ENCODE results near the gene MAPT.

MAPT gene

DNA sequence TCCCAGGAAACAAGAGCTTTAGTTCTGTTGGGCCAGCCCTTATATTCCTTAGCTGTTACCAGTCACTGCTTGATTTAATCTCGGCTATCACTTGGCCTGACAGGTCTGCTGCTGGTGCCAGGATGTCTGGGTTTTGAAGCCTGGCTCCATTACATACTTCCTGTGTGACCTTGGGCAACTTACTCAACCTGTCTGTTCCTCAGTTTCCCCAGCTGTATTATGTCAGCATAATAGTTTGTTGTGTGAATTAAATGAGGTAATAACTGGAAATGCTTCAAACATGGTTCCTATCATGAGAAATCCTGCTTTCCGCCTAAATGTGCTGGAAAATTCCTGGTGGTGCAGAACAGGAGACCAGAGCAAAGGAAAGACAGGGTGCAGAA, 54.1 kb downstream of the MAPT start:
- TF ChIP-seq, protein P1, sequence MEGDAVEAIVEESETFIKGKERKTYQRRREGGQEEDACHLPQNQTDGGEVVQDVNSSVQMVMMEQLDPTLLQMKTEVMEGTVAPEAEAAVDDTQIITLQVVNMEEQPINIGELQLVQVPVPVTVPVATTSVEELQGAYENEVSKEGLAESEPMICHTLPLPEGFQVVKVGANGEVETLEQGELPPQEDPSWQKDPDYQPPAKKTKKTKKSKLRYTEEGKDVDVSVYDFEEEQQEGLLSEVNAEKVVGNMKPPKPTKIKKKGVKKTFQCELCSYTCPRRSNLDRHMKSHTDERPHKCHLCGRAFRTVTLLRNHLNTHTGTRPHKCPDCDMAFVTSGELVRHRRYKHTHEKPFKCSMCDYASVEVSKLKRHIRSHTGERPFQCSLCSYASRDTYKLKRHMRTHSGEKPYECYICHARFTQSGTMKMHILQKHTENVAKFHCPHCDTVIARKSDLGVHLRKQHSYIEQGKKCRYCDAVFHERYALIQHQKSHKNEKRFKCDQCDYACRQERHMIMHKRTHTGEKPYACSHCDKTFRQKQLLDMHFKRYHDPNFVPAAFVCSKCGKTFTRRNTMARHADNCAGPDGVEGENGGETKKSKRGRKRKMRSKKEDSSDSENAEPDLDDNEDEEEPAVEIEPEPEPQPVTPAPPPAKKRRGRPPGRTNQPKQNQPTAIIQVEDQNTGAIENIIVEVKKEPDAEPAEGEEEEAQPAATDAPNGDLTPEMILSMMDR (IDR thresholded peaks at IDR 0.05): no peak
- H3K27me3 Mint-ChIP-seq (ENCODE audit: low read depth, poor library complexity): peaks cover 27% of the 10 kb centered on the region
- H3K27ac Mint-ChIP-seq: no peak overlapping the region
- peaks cover 21% of the 10 kb centered on the region for H3K4me1 Mint-ChIP-seq
- DNase-seq: no peak
- H3K4me3 Mint-ChIP-seq: no peak overlapping the region
- H3K36me3 Mint-ChIP-seq (ENCODE audit: low read depth): no peaks in the 10 kb centered on the region
- no peaks in the 10 kb centered on the region for H3K9me3 Mint-ChIP-seq

DNA sequence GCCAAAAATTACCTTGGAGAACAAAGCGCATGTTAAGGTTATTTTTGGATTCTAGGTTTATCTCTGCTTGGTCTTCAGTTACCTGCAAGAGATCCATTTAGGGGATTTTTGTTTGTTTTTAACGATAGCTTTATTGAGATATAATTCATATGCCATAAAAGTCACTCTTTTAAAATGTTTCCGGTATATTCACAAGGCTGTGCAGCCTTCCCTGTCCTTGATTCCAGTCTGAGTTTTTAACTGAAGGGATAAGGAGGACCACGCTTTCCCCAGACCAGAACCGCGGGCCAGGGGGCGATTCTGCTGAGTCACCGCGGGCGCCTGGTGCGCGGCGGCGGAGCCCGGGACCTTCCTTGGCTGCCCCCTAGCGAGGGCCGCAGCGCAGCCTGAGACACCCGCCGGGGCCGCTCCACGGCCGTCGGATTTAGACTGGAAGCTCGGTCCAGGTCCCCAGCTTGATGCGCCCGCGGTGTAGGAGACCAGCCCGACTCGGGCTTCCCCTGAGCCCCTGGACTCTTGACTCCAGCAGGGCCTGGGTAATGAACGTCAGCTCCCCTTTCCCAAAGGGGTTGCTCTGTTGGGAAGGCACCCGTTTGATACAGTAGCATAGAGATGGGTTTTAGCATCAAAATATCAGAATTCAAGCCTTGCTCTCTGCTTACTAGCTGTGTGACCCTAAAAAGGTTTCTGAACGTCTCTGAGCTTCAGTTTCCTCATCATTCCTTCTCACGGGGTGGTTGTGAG, 54.7 kb downstream of the MAPT start:
- Mint-ChIP-seq H3K9me3 (no peaks in the 10 kb centered on the region), H3K27ac (no peak overlapping the region), H3K27me3 (ENCODE audit: low read depth, poor library complexity) (peaks cover 27% of the 10 kb centered on the region), H3K4me3 (no peak overlapping the region), H3K36me3 (ENCODE audit: low read depth) (no peaks in the 10 kb centered on the region), H3K4me1 (peaks cover 15% of the 10 kb centered on the region)
- TF ChIP-seq, protein P1 (IDR thresholded peaks at IDR 0.05): peak; percentile 73
- peak; percentile 85 for DNase-seq

DNA sequence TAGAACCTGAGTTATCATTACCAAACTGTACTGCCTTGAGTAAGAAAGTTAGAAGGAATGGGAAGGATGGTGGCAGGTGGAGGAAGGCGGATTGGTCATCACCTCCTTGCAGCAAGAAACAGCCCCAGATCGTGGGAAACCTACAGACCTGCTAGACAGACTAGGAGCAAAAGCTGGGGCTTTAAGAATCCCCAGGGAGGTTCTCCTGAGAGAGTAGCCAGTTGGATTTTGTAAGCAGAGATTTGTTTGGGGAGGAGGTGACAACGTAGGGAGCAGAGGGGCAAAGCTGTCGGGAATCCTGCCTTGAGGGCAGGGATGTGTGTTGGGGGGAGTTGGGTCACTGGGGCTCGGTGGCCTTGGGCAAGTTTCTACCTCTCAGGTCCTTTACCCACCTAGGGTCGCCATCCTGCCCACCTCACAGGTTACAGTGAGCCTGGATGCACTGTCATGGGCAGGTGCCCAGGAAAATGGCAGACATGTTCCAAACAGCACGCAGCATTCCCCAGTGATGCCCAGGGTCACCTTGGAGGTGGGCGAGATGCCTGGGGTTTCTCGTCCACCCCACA, 55.5 kb downstream of the MAPT start:
- no peak overlapping the region for H3K27ac Mint-ChIP-seq
- peaks cover 15% of the 10 kb centered on the region for H3K4me1 Mint-ChIP-seq
- peaks cover 26% of the 10 kb centered on the region for H3K27me3 Mint-ChIP-seq (ENCODE audit: low read depth, poor library complexity)
- H3K4me3 Mint-ChIP-seq: no peak overlapping the region
- no peaks in the 10 kb centered on the region for H3K9me3 Mint-ChIP-seq
- no peak for DNase-seq
- TF ChIP-seq, protein P1 (IDR thresholded peaks at IDR 0.05): no peak
- no peaks in the 10 kb centered on the region for H3K36me3 Mint-ChIP-seq (ENCODE audit: low read depth)

DNA sequence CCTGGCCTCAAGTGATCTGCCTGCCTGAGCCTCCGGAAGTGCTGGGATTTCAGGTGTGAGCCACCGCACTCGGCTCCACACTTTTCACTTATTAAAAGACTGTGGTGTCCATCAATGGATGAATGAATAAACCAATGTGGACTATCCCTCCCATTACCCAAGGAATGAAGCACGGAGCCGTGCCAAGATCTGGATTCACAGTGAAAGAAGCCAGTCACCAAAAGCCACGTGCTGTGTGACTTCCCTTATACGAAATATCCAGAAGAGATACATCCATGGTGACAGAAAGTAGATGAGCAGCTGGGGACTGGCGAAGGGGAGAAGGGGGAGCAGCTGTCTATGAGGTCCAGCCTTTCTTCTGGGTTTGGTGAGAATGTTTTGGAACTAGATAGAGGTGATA, 56.5 kb downstream of the MAPT start:
- TF ChIP-seq, protein P1 (IDR thresholded peaks at IDR 0.05): no peak
- DNase-seq: no peak
- Mint-ChIP-seq H3K36me3 (ENCODE audit: low read depth) (no peaks in the 10 kb centered on the region), H3K27me3 (ENCODE audit: low read depth, poor library complexity) (peaks cover 23% of the 10 kb centered on the region), H3K4me3 (no peak overlapping the region), H3K9me3 (no peaks in the 10 kb centered on the region), H3K27ac (no peak overlapping the region), H3K4me1 (peaks cover 15% of the 10 kb centered on the region)

DNA sequence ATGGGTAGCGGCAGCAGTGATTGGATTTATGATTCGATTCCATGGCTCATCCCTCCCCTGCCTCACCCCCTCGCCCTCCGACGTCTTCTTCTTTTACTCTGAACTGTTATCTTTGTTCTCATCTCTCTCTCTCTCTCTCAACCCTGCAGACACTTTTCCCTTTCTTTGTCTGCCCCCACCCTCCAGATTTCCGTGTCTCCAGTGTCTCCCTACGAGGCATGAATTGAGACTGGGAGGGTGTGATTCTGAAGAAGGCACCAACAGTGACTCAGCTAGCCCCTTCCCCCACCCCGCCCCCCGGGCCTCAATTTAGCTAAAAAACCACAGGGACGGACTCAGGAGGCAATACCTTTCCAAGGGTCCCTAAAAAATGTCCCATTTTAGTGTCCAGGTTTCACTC, 57.0 kb downstream of the MAPT start:
- TF ChIP-seq, protein P1 (IDR thresholded peaks at IDR 0.05): no peak
- H3K27ac Mint-ChIP-seq: peak overlapping the region; percentile 59

DNA sequence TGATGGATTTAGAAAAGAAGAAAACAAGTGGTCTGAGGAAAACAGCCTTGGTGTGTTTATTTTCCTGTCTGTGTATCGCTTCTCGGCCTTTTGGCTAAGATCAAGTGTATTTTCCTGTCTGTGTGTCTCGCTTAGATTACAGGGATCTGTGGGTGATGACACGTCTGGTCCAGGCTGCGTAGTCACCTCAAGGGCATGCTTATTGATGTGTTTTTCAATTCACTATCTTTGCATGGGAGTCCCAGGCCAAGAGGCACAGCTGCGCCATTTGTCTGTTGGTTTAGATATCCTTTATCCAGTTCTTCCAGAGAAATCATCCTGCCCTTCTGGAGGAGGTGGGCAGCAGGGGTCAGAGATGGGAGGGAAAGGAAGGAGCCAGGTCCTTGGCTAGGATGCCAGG, 57.6 kb downstream of the MAPT start:
- H3K27me3 Mint-ChIP-seq (ENCODE audit: low read depth, poor library complexity): peaks cover 23% of the 10 kb centered on the region
- peaks cover 15% of the 10 kb centered on the region for H3K4me1 Mint-ChIP-seq
- DNase-seq: no peak
- H3K27ac Mint-ChIP-seq: no peak overlapping the region
- H3K36me3 Mint-ChIP-seq (ENCODE audit: low read depth): no peaks in the 10 kb centered on the region
- no peaks in the 10 kb centered on the region for H3K9me3 Mint-ChIP-seq
- TF ChIP-seq, protein P1 (IDR thresholded peaks at IDR 0.05): no peak
- H3K4me3 Mint-ChIP-seq: no peak overlapping the region

More for the DNA sequence above, 57.0 kb downstream of the MAPT start:
- Mint-ChIP-seq H3K4me3 (peak overlapping the region; percentile 21), H3K4me1 (peaks cover 15% of the 10 kb centered on the region), H3K36me3 (ENCODE audit: low read depth) (no peaks in the 10 kb centered on the region), H3K9me3 (no peaks in the 10 kb centered on the region), H3K27me3 (ENCODE audit: low read depth, poor library complexity) (peaks cover 23% of the 10 kb centered on the region)
- no peak for DNase-seq
